ENCODE data around the gene CCSAP.

Gene CCSAP

DNA sequence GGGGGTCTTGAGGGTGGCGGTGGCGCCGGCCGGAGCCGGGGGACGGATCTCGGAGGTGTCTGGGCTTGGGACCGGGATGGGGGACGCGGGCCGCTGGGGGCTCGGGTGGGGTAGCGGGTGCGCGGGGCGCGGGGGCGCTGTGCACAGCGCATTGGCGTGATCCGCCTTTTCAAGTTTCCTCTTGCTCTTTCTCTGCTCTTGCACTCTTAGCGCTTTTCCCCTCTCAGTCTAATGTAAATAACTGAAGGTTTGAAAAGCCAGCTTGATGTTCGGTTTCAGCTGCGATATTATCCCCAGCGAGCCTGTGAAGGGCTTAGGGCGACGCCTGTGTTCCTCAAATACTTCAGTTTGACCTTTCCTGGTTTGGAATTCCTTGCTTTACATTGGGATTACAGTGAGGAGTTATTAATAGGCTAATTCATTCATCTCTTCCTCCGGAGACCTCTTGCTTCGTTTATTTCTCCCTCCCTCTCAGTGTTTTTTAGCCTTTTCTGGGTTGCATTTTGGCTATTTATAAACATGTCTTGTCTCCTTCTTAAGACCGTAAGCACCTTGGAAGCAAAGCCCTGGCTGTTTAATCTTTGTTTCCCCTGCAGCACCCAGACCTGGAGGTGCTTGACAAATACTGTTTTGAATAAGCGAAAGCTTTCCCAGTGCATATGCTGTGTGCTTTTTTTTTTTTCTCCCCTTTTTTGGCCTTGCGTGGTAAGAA lies 71.2 kb downstream of the CCSAP start:
- in situ Hi-C loops (cut with HindIII; ENCODE audit: low sequenced_read_pairs) = no loop called here

All from DLD1 (cell line).